Ishikawa (cell line): ENCODE measurements around the gene EPHA3.

Experiments used
- CEBPB ChIP-seq: IDR thresholded peaks from 2 replicates; pipeline ENCODE4 v1.6.1; 2012
- CREB1 ChIP-seq: IDR thresholded peaks from 2 replicates; pipeline ENCODE4 v1.6.1; 2012; ENCODE audit warnings: low read depth
- EGR1 ChIP-seq: IDR thresholded peaks from 2 replicates; pipeline ENCODE4 v1.6.1; 2012
- EP300 ChIP-seq: IDR thresholded peaks from 2 replicates; pipeline ENCODE4 v1.6.1; 2012; ENCODE audit warnings: borderline replicate concordance
- FOXM1 ChIP-seq: IDR thresholded peaks from 2 replicates; pipeline ENCODE4 v1.6.1; 2012; ENCODE audit warnings: low read depth, borderline replicate concordance
- NFIC ChIP-seq: IDR thresholded peaks from 2 replicates; pipeline ENCODE4 v1.6.1; 2012
- RAD21 ChIP-seq: IDR thresholded peaks from 2 replicates; pipeline ENCODE4 v1.6.1; 2012; ENCODE audit warnings: low read depth
- TAF1 ChIP-seq: IDR thresholded peaks from 2 replicates; pipeline ENCODE4 v1.6.1; 2012; ENCODE audit warnings: low read depth, mild to moderate bottlenecking
- TCF12 ChIP-seq: IDR thresholded peaks from 2 replicates; pipeline ENCODE4 v1.6.1; 2012; ENCODE audit warnings: low read depth
- TEAD4 ChIP-seq: IDR thresholded peaks from 2 replicates; pipeline ENCODE4 v1.6.1; 2012
- YY1 ChIP-seq: IDR thresholded peaks from 2 replicates; pipeline ENCODE4 v1.6.1; 2012; ENCODE audit warnings: low read depth
- ZBTB7A ChIP-seq: IDR thresholded peaks from 2 replicates; pipeline ENCODE4 v1.6.1; 2012; ENCODE audit warnings: low read depth
- TF ChIP-seq, protein P1 (sequence below): IDR thresholded peaks from 2 replicates; pipeline ENCODE4 v1.6.1; 2012
- TF ChIP-seq, protein P2 (sequence below): IDR thresholded peaks from 2 replicates; pipeline ENCODE4 v1.6.1; 2012
- TF ChIP-seq, protein P3 (sequence below): IDR thresholded peaks from 2 replicates; pipeline ENCODE4 v1.6.1; 2012; ENCODE audit warnings: low read depth, mild to moderate bottlenecking

EPHA3 gene

DNA sequence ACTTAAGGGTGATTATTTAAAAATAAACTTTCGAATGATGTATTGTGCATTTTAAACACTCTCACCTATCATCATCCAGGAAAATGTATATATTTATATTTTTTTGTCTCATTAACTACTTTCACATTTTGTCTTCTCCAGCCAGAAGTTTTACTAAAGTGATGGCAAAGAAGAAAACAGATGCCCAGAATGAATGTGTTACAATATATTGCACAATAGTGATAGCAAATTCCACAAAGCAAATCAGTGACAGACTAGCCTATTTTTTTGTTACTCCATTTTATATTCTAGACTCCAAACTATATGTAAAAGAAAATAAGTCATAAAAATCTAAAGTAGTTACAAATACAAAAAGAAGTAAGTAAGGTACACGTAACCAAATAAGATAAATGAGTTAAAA is 414.7 kb downstream of the EPHA3 start:
- TF ChIP-seq YY1 = no peak
- TF ChIP-seq ZBTB7A = no peak
- TF ChIP-seq, protein P1, sequence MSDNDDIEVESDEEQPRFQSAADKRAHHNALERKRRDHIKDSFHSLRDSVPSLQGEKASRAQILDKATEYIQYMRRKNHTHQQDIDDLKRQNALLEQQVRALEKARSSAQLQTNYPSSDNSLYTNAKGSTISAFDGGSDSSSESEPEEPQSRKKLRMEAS = no peak
- no peak for TF ChIP-seq EP300
- TF ChIP-seq, protein P2, sequence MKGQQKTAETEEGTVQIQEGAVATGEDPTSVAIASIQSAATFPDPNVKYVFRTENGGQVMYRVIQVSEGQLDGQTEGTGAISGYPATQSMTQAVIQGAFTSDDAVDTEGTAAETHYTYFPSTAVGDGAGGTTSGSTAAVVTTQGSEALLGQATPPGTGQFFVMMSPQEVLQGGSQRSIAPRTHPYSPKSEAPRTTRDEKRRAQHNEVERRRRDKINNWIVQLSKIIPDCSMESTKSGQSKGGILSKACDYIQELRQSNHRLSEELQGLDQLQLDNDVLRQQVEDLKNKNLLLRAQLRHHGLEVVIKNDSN = no peak
- TF ChIP-seq RAD21 = no peak
- TF ChIP-seq CEBPB = no peak
- TF ChIP-seq, protein P3, sequence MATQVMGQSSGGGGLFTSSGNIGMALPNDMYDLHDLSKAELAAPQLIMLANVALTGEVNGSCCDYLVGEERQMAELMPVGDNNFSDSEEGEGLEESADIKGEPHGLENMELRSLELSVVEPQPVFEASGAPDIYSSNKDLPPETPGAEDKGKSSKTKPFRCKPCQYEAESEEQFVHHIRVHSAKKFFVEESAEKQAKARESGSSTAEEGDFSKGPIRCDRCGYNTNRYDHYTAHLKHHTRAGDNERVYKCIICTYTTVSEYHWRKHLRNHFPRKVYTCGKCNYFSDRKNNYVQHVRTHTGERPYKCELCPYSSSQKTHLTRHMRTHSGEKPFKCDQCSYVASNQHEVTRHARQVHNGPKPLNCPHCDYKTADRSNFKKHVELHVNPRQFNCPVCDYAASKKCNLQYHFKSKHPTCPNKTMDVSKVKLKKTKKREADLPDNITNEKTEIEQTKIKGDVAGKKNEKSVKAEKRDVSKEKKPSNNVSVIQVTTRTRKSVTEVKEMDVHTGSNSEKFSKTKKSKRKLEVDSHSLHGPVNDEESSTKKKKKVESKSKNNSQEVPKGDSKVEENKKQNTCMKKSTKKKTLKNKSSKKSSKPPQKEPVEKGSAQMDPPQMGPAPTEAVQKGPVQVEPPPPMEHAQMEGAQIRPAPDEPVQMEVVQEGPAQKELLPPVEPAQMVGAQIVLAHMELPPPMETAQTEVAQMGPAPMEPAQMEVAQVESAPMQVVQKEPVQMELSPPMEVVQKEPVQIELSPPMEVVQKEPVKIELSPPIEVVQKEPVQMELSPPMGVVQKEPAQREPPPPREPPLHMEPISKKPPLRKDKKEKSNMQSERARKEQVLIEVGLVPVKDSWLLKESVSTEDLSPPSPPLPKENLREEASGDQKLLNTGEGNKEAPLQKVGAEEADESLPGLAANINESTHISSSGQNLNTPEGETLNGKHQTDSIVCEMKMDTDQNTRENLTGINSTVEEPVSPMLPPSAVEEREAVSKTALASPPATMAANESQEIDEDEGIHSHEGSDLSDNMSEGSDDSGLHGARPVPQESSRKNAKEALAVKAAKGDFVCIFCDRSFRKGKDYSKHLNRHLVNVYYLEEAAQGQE = no peak
- no peak for TF ChIP-seq FOXM1
- TF ChIP-seq TAF1 = no peak
- TF ChIP-seq CREB1 = no peak
- TF ChIP-seq TEAD4 = no peak
- TF ChIP-seq TCF12 = no peak
- no peak for TF ChIP-seq NFIC
- no peak for TF ChIP-seq EGR1

DNA sequence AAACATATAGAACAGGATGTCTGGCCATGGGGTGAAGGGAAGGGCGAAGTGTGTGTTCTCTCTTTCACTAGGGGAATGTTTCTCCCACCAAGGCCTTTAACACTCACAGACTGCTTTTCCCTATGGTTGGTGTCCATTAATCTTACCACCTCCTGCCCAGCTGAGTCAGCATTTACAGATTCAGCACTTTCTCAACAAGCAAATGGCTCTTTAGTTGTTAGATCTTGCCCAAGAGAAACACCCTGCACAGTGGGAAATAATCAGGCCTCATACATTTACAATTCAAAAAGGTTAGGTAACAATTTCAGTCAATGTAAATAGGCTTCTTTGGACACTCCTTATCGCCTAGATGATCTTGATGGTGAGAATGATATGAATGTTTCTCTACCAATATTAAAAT is 418.2 kb downstream of the EPHA3 start:
- TF ChIP-seq TEAD4 = no peak
- TF ChIP-seq, protein P1 = no peak
- TF ChIP-seq RAD21 = no peak
- TF ChIP-seq, protein P2 = no peak
- TF ChIP-seq CEBPB = no peak
- TF ChIP-seq FOXM1 = no peak
- TF ChIP-seq CREB1 = no peak
- no peak for TF ChIP-seq NFIC
- no peak for TF ChIP-seq EGR1
- no peak for TF ChIP-seq TCF12
- no peak for TF ChIP-seq YY1
- no peak for TF ChIP-seq EP300

DNA sequence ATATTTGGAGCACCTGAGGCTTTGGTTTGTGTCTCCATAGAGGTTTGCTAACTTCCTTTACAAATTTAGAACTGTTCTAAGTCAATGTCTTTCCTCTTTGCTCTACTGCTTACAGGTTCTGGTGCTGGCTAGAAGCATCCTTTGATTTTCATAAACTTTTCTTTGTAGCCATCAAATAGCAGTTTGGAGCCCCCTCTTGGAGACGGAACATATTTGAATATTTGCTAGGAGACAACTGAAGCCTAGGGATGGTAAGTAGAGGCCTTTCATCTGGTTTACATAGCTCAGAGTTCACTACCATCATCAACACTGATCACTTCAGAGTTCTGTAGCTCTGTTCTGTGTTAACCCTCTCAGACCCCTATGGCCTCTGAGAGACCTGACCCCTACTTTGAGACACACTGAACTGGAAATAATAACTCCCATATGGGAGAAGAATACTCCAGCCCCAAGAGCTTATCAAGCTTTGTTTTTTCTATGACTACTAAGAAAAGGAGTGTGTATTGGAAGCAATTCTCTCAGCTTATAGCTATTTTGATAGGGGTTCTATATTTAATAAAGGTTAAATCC is 420.4 kb downstream of the EPHA3 start:
- TF ChIP-seq EP300 = no peak
- TF ChIP-seq, protein P2 = no peak
